Esophagus squamous epithelium (tissue), 4 donors: ENCODE data around the gene CUBN.

ENCODE experiments used
- CTCF ChIP-seq, 6 experiments: fragments of 450-650 bp in 4 of 6; fragments of 200-600 bp in 2 of 6; sonication (generic) in 2 of 6; IDR thresholded peaks; one replicate each; pipeline ENCODE4 v1.5.1; 2016 to 2019; ENCODE audit warnings: antibody characterized with exemption in 6 of 6, mild to moderate bottlenecking in 4 of 6, moderate library complexity in 4 of 6
- POLR2A ChIP-seq, 4 donors: fragments of 450-650 bp; IDR thresholded peaks; one replicate each; pipeline ENCODE4 v1.6.1; 2017; ENCODE audit warnings: antibody characterized with exemption in 4 of 4, mild to moderate bottlenecking in 4 of 4, moderate library complexity in 3 of 4

- no peak for TF ChIP-seq CTCF (IDR thresholded peaks at IDR 0.05)
- TF ChIP-seq POLR2A (IDR thresholded peaks at IDR 0.05), result no peak
Observed at GRCh38 chr10:16780338-16780880, 349.2 kb downstream of the CUBN start.
